Measurements from ENCODE around the gene GRK4. TPM values are rescaled to one million over a fixed set of nuclear protein-coding genes. Genes with fewer than 3 reads are reported as not detected.

GRK4 gene
- total RNA-seq, 3 donors from 2014 or later, result 0.87 to 8.9 (median 3.9) TPM

- DNase-seq (peak in 2 of 3 donors; percentile 21 to 45), ATAC-seq (no peak)
- H3K4me1 ChIP-seq (ENCODE audit: low read depth), result peaks cover 18% of the 10 kb centered on the region
- H3K36me3 ChIP-seq (ENCODE audit: low read depth), result peaks cover 5% of the 10 kb centered on the region
- no peak overlapping the region for H3K4me3 ChIP-seq
- no peaks in the 10 kb centered on the region for H3K9me3 ChIP-seq
- TF ChIP-seq CTCF (IDR thresholded peaks at IDR 0.05), result no peak
- intact Hi-C loops (cut with DNase I, micrococcal nuclease), result no loop called here
These were observed 37.2 kb upstream of the GRK4 start for GRCh38 chr4:2925931-2926860.

- DNase-seq, result peak in 2 of 3 donors; percentile 25 to 36
- H3K4me3 ChIP-seq, result no peak overlapping the region
- no peaks in the 10 kb centered on the region for H3K9me3 ChIP-seq
- ATAC-seq, result no peak
- H3K36me3 ChIP-seq (ENCODE audit: low read depth), result peaks cover 5% of the 10 kb centered on the region
- H3K4me1 ChIP-seq (ENCODE audit: low read depth), result peaks cover 21% of the 10 kb centered on the region
- intact Hi-C loops (cut with DNase I, micrococcal nuclease), result no loop called here
- TF ChIP-seq CTCF (IDR thresholded peaks at IDR 0.05), result no peak
These were observed 36.2 kb upstream of the GRK4 start for GRCh38 chr4:2927016-2927695.

- ATAC-seq (no peak), DNase-seq (peak in 1 of 3 donors; percentile 39)
- H3K9me3 ChIP-seq, result no peaks in the 10 kb centered on the region
- H3K36me3 ChIP-seq (ENCODE audit: low read depth), result peaks cover 5% of the 10 kb centered on the region
- no peak for TF ChIP-seq CTCF (IDR thresholded peaks at IDR 0.05)
- intact Hi-C loops (cut with DNase I, micrococcal nuclease), result no loop called here
- H3K4me3 ChIP-seq, result no peak overlapping the region
- H3K4me1 ChIP-seq (ENCODE audit: low read depth), result peaks cover 18% of the 10 kb centered on the region
These were observed 35.7 kb upstream of the GRK4 start for GRCh38 chr4:2927696-2928075.

GRCh38 chr4:2928242-2929176, 34.9 kb upstream of the GRK4 start:
- intact Hi-C loops (cut with DNase I, micrococcal nuclease), result no loop called here
- Histone ChIP-seq H3K9me3 (no peaks in the 10 kb centered on the region), H3K4me1 (ENCODE audit: low read depth) (peaks cover 18% of the 10 kb centered on the region), H3K4me3 (no peak overlapping the region), H3K36me3 (ENCODE audit: low read depth) (peaks cover 5% of the 10 kb centered on the region)
- no peak for ATAC-seq
- peak in 2 of 3 donors; percentile 17 to 43 for DNase-seq
- no peak for TF ChIP-seq CTCF (IDR thresholded peaks at IDR 0.05)

- Histone ChIP-seq H3K4me3 (no peak overlapping the region), H3K4me1 (ENCODE audit: low read depth) (peaks cover 21% of the 10 kb centered on the region), H3K9me3 (no peaks in the 10 kb centered on the region), H3K36me3 (ENCODE audit: low read depth) (peaks cover 5% of the 10 kb centered on the region)
- no peak for TF ChIP-seq CTCF (IDR thresholded peaks at IDR 0.05)
- DNase-seq (peak in 2 of 3 donors; percentile 21 to 52), ATAC-seq (no peak)
- intact Hi-C loops (cut with DNase I, micrococcal nuclease), result no loop called here
These were observed 33.9 kb upstream of the GRK4 start for GRCh38 chr4:2929469-2929868.
